HL-60 (cell line): Measurements from ENCODE around the gene LPXN.

Experiments used
- DNase-seq, 2 experiments: peaks; one replicate each; pipeline ENCODE4 v3.0.0-alpha.2; 2010 to 2020; ENCODE audit warnings: low read depth in 1 of 2, low spot score in 1 of 2
- H3K27ac ChIP-seq: fragments of 250-450 bp; sonication (Bioruptor Pico); replicated peaks from 2 replicates; pipeline ENCODE4 v1.5.1; 2020; ENCODE audit warnings: mild to moderate bottlenecking, moderate library complexity
- H3K27me3 ChIP-seq: fragments of 250-450 bp; sonication (Bioruptor Pico); 2 replicates; pipeline ENCODE4 v1.5.1; 2021; ENCODE audit warnings: mild to moderate bottlenecking, moderate library complexity; ENCODE audit not compliant: insufficient read depth, poor library complexity, severe bottlenecking
- H3K4me3 ChIP-seq: replicated peaks from 2 replicates; pipeline ENCODE4 v1.5.1; 2011; ENCODE audit warnings: mild to moderate bottlenecking, control low read depth, low read length; ENCODE audit not compliant: insufficient read depth
- GABPA ChIP-seq: IDR thresholded peaks from 2 replicates; pipeline ENCODE4 v1.6.1; 2012; ENCODE audit warnings: low read depth
- POLR2AphosphoS5 ChIP-seq: IDR thresholded peaks from 2 replicates; pipeline ENCODE4 v1.6.1; 2012; ENCODE audit warnings: low read depth
- SPI1 ChIP-seq: IDR thresholded peaks from 2 replicates; pipeline ENCODE4 v1.6.1; 2012; ENCODE audit warnings: low read depth, mild to moderate bottlenecking, borderline replicate concordance
- TF ChIP-seq, protein P1 (sequence below): IDR thresholded peaks from one replicate; pipeline ENCODE4 v1.5.1; 2011; ENCODE audit warnings: low read length, control low read depth, inconsistent platforms; ENCODE audit not compliant: insufficient read depth
- TF ChIP-seq, protein P2 (sequence below): IDR thresholded peaks from 2 replicates; pipeline ENCODE4 v1.6.1; 2012; ENCODE audit warnings: low read depth; ENCODE audit not compliant: insufficient replicate concordance

LPXN gene

DNA sequence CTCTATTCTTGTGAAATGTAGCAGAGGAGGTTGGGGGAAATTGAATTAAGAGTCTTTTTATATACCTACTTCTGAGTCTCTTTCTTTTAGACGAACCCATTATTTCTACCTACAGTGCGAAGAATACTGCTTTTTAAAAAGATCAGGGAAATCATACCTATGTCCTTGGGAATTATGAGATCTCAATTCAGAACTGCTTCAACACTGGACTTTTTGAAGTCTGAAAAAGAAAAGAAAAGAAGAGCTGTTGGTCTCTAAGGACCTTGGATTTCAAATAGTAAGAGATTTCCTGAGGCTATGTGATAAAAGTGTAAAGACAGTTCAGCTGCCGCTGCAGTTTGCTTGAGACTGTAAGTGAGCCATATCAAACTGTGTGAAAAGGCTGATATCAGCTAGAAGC is 64.0 kb downstream of the LPXN start:
- TF ChIP-seq SPI1: no peak
- no peak for TF ChIP-seq POLR2AphosphoS5
- TF ChIP-seq, protein P1, sequence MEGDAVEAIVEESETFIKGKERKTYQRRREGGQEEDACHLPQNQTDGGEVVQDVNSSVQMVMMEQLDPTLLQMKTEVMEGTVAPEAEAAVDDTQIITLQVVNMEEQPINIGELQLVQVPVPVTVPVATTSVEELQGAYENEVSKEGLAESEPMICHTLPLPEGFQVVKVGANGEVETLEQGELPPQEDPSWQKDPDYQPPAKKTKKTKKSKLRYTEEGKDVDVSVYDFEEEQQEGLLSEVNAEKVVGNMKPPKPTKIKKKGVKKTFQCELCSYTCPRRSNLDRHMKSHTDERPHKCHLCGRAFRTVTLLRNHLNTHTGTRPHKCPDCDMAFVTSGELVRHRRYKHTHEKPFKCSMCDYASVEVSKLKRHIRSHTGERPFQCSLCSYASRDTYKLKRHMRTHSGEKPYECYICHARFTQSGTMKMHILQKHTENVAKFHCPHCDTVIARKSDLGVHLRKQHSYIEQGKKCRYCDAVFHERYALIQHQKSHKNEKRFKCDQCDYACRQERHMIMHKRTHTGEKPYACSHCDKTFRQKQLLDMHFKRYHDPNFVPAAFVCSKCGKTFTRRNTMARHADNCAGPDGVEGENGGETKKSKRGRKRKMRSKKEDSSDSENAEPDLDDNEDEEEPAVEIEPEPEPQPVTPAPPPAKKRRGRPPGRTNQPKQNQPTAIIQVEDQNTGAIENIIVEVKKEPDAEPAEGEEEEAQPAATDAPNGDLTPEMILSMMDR: no peak
- no peak for TF ChIP-seq GABPA
- TF ChIP-seq, protein P2, sequence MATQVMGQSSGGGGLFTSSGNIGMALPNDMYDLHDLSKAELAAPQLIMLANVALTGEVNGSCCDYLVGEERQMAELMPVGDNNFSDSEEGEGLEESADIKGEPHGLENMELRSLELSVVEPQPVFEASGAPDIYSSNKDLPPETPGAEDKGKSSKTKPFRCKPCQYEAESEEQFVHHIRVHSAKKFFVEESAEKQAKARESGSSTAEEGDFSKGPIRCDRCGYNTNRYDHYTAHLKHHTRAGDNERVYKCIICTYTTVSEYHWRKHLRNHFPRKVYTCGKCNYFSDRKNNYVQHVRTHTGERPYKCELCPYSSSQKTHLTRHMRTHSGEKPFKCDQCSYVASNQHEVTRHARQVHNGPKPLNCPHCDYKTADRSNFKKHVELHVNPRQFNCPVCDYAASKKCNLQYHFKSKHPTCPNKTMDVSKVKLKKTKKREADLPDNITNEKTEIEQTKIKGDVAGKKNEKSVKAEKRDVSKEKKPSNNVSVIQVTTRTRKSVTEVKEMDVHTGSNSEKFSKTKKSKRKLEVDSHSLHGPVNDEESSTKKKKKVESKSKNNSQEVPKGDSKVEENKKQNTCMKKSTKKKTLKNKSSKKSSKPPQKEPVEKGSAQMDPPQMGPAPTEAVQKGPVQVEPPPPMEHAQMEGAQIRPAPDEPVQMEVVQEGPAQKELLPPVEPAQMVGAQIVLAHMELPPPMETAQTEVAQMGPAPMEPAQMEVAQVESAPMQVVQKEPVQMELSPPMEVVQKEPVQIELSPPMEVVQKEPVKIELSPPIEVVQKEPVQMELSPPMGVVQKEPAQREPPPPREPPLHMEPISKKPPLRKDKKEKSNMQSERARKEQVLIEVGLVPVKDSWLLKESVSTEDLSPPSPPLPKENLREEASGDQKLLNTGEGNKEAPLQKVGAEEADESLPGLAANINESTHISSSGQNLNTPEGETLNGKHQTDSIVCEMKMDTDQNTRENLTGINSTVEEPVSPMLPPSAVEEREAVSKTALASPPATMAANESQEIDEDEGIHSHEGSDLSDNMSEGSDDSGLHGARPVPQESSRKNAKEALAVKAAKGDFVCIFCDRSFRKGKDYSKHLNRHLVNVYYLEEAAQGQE: no peak
- no peak overlapping the region for H3K27ac ChIP-seq
- no peak for DNase-seq
- H3K4me3 ChIP-seq: no peak overlapping the region
- no peaks in the 10 kb centered on the region for H3K27me3 ChIP-seq

DNA sequence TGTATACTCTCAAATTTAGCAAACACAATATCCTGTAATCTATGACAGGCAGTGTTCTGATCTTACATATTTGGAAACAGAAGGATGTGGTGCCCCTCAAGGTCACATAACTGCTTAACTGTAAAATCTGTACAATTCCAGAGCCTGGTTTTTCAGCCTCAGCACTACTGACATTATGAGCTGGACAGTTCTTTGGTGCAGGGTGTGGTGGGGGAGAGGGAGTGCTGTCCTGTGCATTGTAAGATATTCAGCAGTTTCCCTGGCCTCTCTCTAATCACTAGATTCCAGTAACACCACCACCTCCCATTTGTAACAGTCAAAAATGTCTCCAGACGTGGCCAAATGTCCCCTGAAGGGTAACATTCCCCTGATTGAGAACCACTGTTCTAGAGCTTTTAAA is 65.9 kb downstream of the LPXN start:
- TF ChIP-seq, protein P2: no peak
- TF ChIP-seq, protein P1: no peak
- TF ChIP-seq GABPA (no peak), SPI1 (no peak), POLR2AphosphoS5 (no peak)
- Histone ChIP-seq H3K27ac (no peak overlapping the region), H3K4me3 (no peak overlapping the region), H3K27me3 (no peaks in the 10 kb centered on the region)
- DNase-seq: no peak

DNA sequence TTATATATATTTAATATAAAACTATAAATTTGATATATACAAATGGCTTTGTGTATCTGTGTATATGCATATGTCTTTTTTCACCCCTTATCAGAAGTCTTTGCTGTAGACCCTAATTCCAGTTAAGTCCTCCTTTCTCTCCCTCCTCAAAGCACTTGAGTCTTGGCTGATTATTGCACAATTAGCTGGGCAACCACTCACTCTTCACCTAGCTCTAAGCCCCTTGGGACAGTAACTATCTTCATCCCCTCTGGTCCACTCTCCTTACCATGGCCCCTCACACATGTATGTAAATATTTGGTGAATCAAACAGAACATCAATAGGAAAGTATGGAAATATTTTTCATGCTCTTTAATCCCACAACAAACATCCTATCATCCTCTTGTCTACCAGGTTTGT is 66.8 kb downstream of the LPXN start:
- Histone ChIP-seq H3K27ac (no peak overlapping the region), H3K4me3 (no peak overlapping the region), H3K27me3 (no peaks in the 10 kb centered on the region)
- no peak for DNase-seq
- TF ChIP-seq, protein P2: no peak
- TF ChIP-seq SPI1 (no peak), POLR2AphosphoS5 (no peak), GABPA (no peak)
- TF ChIP-seq, protein P1: no peak
